Brain microvascular endothelial cell (primary cell): Measurements from ENCODE around the gene TSPO.

Experiments
- DNase-seq: peaks from one replicate; pipeline ENCODE4 v3.0.0-alpha.2; 2020
- H3K27ac ChIP-seq: fragments of 250-450 bp; sonication (Bioruptor Pico); 2 replicates; pipeline ENCODE4 v1.5.1; 2020; ENCODE audit warnings: mild to moderate bottlenecking, moderate library complexity
- H3K27me3 ChIP-seq: fragments of 250-450 bp; sonication (Bioruptor Pico); replicated peaks from 2 replicates; pipeline ENCODE4 v1.5.1; 2020; ENCODE audit warnings: mild to moderate bottlenecking
- H3K36me3 ChIP-seq: fragments of 250-450 bp; sonication (Bioruptor Pico); replicated peaks from 2 replicates; pipeline ENCODE4 v1.5.1; 2020; ENCODE audit warnings: mild to moderate bottlenecking
- H3K4me3 ChIP-seq: 2 replicates; pipeline ENCODE4 v1.5.1; 2011; ENCODE audit warnings: low read depth, mild to moderate bottlenecking, control low read depth, low read length, moderate library complexity
- in situ Hi-C: cut with HindIII; loops from 2 replicates; pipeline ENCODE4 v1.10.0; 2017; ENCODE audit warnings: low sequenced_read_pairs, low pct_ligation_motif_present
- TF ChIP-seq, protein P1 (sequence below): IDR thresholded peaks from 2 replicates; pipeline ENCODE4 v1.5.1; 2011; ENCODE audit warnings: low read depth, mild to moderate bottlenecking, moderate library complexity, low read length, control low read depth, inconsistent platforms; ENCODE audit errors: missing control alignments

The TSPO gene

DNA sequence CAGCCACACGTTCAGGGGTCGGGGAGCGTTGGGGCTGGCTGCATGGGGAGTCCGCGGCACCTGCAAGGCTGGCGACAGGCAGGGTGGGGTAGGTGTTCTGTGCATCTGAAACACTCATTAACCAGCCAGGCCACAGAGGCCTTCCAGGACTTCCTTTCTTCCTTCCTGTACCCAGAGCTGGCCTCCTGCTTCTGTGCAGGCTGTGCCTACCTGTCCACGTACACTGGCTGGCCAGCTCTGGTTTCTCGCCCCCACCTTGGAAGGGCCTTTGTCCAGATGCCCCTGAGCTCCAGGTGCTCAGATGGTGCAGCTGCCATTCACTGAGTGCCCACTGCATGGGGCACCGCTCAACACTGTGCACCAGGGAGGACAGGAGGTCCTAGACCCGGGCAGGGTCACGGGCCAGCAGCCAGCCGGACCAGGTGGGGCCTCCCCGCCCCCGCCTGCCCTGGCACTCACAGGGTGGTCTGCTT, 19.7 kb downstream of the TSPO start:
- TF ChIP-seq, protein P1, sequence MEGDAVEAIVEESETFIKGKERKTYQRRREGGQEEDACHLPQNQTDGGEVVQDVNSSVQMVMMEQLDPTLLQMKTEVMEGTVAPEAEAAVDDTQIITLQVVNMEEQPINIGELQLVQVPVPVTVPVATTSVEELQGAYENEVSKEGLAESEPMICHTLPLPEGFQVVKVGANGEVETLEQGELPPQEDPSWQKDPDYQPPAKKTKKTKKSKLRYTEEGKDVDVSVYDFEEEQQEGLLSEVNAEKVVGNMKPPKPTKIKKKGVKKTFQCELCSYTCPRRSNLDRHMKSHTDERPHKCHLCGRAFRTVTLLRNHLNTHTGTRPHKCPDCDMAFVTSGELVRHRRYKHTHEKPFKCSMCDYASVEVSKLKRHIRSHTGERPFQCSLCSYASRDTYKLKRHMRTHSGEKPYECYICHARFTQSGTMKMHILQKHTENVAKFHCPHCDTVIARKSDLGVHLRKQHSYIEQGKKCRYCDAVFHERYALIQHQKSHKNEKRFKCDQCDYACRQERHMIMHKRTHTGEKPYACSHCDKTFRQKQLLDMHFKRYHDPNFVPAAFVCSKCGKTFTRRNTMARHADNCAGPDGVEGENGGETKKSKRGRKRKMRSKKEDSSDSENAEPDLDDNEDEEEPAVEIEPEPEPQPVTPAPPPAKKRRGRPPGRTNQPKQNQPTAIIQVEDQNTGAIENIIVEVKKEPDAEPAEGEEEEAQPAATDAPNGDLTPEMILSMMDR, result no peak
- Histone ChIP-seq H3K4me3 (no peak overlapping the region), H3K36me3 (peaks cover 39% of the 10 kb centered on the region), H3K27ac (no peak overlapping the region), H3K27me3 (no peaks in the 10 kb centered on the region)
- no peak for DNase-seq
- in situ Hi-C loops, result no loop called here

DNA sequence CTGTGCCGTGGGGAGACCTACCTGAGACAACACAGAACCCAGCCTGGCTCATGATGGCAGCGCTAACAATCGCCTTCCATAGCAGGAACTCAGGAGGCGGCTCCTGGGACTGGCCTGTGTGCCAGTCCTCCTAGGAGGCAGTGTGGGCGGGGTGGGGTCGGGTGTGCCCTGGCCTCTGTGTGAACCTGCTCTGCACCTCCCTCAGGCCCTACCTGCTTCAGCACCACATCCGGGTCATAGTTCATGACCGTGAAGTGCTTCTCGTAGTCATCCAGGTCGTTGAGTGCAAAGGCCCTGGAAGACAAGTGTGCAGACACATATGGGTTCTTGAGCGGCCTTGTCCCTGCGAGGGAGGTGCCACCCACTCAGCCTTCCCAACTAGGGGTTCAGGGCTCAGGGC, 20.2 kb downstream of the TSPO start:
- H3K36me3 ChIP-seq, result peaks cover 39% of the 10 kb centered on the region
- H3K27me3 ChIP-seq, result no peaks in the 10 kb centered on the region
- DNase-seq, result no peak
- H3K27ac ChIP-seq, result no peak overlapping the region
- no peak overlapping the region for H3K4me3 ChIP-seq
- in situ Hi-C loops, result no loop called here
- TF ChIP-seq, protein P1, result no peak

DNA sequence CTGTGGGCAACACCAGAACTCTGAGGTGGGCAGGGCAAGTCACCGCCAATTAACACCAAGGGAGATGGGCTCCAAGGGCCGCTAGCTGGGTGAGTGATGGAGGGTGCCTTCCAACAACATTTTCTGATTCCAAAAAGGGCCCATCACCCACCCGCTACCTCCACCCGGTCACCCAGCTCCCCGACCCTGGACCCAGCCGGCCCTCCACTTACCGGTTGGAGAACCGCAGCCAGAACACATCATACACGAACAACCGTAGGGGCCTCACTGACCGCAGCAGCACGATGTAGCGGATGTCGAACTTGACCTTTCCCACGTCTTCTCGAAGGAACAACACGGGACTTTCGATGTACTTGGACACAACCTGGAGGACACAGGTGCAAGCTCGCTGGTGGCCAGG, 20.8 kb downstream of the TSPO start:
- TF ChIP-seq, protein P1, result no peak
- in situ Hi-C loops, result no loop called here
- H3K27ac ChIP-seq, result no peak overlapping the region
- H3K36me3 ChIP-seq, result peaks cover 39% of the 10 kb centered on the region
- no peaks in the 10 kb centered on the region for H3K27me3 ChIP-seq
- H3K4me3 ChIP-seq, result no peak overlapping the region
- no peak for DNase-seq

DNA sequence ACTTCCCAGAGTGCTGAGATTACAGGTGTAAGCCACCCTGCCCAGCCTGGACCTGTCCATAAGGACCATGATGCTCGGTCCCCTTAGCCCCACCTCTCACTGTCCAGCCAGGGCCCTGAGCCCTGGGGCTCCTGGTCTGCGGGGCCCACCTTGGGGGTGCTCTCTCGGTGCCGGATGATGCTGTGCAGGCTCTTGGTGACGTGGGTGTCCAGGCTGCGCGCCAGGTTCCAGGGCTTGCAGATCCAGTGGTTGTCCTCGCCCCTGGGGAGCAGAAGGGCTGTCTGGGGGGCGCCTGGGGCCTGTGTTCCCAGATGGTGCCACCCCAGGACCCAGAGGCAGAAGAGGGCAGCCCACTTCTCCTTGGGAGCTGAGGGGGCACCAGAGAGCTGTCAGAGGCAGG, 22.2 kb downstream of the TSPO start:
- Histone ChIP-seq H3K27me3 (no peaks in the 10 kb centered on the region), H3K36me3 (peaks cover 41% of the 10 kb centered on the region), H3K27ac (no peak overlapping the region), H3K4me3 (no peak overlapping the region)
- TF ChIP-seq, protein P1, result no peak
- DNase-seq, result no peak
- in situ Hi-C loops, result no loop called here

DNA sequence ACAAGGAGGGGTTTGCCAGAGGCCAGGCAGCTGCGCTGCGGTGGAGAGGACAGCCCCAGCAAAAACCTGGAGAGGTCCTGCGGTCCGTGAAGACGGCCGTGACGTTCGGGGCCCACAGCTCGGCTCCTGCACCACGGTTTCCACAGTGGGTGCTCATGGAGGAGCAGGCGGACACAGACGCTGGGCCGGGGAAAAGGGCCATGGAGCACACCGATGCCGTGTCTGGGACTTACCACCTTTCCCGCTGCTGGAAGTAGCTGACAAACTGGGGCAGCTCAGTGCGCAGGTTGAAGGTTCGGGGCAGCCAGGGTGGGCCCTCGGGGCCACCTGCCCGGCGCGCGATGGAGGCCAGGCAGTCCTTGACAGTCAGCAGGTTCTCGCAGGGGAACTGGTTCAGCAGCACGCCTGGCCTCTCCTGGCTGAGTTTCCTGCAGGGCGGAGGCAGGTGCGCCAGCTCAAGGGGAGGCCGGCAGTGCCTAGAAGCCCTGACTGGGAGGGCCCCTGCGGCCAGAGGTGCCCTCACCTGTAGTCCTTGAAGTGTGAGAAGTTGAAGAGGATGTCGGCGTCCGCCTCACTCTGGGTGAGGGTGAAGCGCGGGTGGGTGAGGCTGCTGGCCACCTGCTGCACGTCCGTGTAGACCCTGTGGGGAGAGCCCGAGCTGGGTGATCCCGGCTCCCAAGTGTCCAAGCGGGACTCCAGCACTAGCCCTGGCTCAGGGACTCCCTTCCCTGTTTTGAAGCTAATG, 22.8 kb downstream of the TSPO start:
- no peak overlapping the region for H3K4me3 ChIP-seq
- in situ Hi-C loops, result no loop called here
- H3K27me3 ChIP-seq, result no peaks in the 10 kb centered on the region
- TF ChIP-seq, protein P1, result no peak
- peaks cover 44% of the 10 kb centered on the region for H3K36me3 ChIP-seq
- DNase-seq, result no peak
- H3K27ac ChIP-seq, result no peak overlapping the region
